GM19328 (cell line): ENCODE measurements around the gene UNC13C.
"Not testable (repeated sequence)": the region's sequence is repeated elsewhere in the genome, so short reads cannot be mapped to it uniquely, and the experiment has no call there.

Experiments used
- ATAC-seq: cut with Tn5 transposase; IDR thresholded peaks from one replicate; pipeline ENCODE4 v1.9.1; 2021; ENCODE audit warnings: mild to moderate bottlenecking, moderate library complexity; ENCODE audit not compliant: unreplicated experiment

Gene UNC13C

GRCh38 chr15:54428596-54428995 is 450.4 kb downstream of the UNC13C start:
- no peak for ATAC-seq

GRCh38 chr15:54450288-54450687 is 472.0 kb downstream of the UNC13C start:
- ATAC-seq, result not testable (repeated sequence)

DNA sequence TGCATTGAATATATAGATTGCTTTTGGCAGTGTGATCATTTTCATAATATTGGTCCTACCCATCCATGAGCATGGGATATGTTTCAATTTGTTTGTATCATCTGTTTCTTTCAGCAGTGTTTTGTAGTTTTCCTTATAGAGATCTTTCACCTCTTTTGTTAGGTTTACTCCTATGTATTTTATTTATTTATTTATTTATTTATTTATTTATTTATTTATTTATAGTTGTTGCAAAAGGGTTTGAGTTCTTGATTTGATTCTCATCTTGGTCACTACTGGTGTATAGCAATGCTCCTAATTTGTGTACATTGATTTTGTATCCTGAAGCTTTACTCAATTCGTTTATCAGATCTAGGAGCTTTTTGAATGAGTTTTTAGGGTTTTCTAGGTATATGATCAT is 478.2 kb downstream of the UNC13C start:
- ATAC-seq, result no peak

DNA sequence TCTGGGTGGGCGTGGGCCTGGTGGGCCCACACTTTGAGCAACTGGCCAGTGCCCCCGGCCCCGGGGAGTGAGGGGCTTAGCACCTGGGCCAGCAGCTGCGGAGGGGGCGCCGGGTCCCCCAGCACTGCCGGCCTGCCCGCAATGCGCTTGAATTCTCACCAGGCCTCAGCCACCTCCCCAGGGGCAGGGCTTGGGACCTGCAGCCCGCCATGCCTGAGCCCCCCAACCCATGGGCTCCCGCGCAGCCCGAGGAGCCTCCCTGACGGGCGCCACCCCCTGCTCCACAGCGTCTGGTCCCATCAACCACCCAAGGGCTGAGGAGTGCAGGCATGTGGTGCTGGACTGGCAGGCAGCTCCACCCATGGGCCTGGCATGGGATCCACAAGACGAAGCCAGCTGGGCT is 484.3 kb downstream of the UNC13C start:
- ATAC-seq, result no peak

- no peak for ATAC-seq
Measured at GRCh38 chr15:54481819-54482218, 503.6 kb downstream of the UNC13C start.

- no peak for ATAC-seq
Measured at GRCh38 chr15:54482251-54482650, 504.0 kb downstream of the UNC13C start.

DNA sequence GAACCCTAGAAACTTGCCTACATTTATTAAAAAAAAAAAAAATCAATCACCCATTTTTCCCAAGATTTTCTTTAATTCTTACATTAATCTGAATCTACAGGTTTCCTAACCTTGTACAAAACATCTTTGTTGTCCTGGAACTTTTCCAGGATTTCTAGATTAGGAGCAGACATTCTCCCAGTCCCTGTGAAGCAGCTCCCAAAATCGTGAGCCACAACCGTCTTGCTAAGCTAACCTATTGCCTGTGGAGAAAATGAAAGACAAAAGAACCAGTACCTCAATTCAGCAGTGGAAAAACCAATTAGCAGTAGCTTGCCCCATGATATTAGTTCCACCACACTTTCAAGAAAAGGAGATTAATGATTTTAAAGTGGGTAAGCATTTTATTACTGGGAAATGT is 522.1 kb downstream of the UNC13C start:
- no peak for ATAC-seq

GRCh38 chr15:54502416-54503075 is 524.3 kb downstream of the UNC13C start:
- no peak for ATAC-seq

DNA sequence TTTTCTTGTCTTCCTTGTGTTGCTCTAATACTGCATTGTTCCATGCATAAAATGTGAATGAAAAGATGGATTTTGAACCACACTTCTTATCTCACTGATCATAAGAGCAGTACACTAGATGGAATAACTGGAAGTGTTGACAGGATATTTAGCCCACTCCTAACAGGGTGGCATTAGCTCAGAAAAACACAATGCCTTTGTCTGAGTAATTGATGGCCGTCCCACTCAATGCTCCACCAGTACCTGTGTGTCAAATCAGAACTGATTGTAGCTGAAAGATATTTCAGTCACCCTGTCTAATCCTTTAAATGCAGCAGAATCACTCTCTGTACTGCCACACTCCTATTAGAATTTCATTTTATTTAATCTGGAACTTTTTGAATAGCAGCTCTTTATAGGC is 526.5 kb downstream of the UNC13C start:
- no peak for ATAC-seq

- ATAC-seq, result no peak
Measured at GRCh38 chr15:54506977-54507524, 528.8 kb downstream of the UNC13C start.

DNA sequence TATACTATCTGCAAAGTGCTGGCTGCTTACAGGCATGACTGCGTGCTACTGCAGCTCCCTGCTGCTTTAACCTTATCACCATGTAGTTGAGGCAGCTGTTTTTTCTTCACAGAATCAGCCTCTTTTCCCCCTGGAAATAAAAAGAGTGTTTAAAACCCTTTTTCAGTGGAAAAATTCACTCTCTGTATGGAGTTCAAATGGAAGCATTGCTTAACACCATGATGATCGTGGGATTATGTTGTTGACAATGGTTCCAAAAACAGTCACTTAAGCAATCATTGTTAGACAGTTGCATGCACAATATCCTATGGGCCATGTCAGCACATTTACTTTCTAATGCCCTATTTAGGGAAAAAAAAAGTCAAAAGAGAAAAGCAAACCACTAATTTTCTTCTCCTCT is 536.4 kb downstream of the UNC13C start:
- ATAC-seq, result no peak

GRCh38 chr15:54515664-54516582 is 537.7 kb downstream of the UNC13C start:
- ATAC-seq, result no peak

GRCh38 chr15:54517366-54517765 is 539.1 kb downstream of the UNC13C start:
- no peak for ATAC-seq

DNA sequence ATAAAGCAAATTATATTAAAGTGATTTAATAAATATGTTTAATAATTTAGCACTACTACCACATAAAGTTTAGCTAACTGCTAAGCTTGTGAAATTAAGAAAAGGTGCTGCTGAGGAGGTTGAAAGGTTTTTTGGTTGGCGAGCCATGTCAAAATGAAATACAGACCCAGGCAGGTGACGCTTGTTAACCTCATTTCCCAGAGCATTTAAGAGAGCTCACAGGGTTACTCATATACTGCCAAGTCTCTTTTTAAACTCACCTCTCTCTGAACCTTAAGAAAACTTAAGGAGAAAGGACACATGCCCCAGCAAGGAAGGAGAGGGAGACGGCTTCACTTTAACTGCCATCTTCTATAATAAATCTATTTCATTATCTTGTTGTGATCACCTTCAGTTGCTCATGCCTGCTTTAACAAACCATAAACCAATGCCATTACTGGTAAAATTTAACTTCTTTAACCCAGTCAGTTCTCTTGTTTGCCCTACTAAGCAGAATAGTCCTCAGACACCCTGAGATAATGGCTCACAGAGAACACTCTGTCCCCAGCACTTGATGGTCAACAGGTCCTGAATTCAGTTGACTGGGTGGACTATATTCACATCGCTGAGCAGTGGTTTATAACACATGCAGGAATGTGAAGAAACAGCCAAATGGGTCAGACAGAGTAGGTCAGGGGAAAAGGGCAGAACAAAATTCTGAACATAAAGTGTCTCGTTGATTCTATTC is 540.1 kb downstream of the UNC13C start:
- ATAC-seq, result no peak

DNA sequence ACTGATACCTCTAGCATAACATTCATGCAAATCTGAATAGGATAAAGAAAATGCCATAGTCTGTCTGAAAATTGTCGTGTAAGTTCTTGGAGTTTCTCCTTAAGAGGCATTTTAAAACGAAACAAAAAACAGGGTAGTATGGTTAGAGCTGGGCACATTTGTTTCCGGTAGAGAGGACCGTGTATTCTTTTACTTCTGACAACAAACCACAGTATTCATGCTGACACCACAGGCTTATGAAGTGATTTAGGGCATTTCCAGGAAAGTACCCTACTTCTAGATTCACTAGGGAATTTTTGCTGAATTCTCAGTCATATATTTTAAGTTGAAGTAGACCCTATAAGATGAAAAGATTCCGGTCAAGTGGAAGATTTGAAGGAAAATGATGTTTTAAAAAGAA is 541.3 kb downstream of the UNC13C start:
- ATAC-seq, result no peak

DNA sequence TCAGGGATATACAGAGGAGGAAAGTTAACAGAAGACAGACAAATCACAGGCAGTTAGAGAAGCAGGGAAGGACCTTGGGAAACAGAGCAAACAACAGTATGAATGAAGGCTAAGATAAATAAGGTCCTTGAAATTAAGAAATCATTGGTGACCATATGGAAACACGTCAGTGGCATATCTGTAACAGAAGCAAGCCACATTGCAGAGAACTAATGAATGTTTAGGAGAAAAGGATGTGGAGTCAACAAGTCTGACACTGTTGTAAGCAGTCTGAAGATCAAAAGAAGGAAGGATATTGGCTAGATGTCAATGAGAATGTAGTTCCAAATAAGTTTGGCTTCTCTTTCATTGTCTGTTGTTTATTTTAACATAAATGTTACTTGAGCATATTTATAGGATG is 542.4 kb downstream of the UNC13C start:
- no peak for ATAC-seq

DNA sequence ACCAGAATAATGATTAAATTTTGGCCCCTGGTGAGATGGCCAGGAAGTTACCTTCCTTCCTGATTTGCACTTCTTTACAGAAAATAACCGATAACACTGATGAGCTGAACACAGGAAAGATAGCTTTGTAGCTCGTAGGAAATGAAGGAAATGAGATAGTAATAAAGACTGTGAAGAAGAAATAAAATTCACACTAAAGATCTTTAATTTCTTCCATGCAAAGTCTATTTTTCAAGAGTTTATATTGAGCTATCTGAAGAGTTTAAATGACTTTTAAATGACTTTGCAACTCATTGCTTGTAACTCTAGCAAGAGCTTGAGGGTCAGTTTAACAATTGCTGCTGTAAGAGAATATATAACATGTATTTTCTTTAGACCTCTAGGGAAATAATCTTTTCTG is 543.0 kb downstream of the UNC13C start:
- no peak for ATAC-seq

GRCh38 chr15:54528021-54528420 is 549.8 kb downstream of the UNC13C start:
- ATAC-seq, result no peak

DNA sequence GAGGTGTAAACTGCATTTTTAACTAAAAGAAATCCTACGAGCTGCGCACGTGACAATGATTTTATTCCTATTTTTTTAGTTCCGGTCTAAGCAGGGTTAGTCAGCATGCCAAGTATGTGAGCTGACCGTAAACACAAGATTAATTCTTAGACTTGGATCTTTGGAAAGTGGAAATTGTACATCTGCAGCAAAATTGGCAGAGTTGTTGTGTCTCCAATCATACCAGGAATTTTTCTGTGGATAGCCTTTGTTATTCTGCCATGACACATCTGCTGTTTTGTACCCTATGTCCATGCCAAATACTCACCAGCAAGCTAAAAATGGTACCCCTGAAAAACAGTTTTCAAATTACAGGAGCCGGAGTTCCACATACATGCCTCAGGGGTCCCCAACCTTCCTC is 562.5 kb downstream of the UNC13C start:
- ATAC-seq, result no peak

DNA sequence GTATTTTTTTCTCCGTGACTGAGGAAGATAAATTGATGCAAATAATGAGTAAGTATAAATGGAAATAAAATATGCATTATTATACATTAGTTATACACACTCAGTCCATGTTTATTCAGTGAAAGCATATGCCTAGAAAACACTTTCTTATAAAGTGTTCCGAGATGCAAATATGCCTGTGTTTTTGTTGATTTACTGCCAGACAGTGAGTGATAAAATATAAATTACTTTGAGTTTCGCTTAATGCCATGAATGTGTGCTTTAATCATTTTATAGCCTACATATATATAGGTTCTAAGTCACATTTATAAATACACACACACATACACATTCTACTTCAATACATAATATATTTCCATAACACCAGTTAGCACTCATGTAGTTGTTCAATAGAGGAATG is 569.2 kb downstream of the UNC13C start:
- no peak for ATAC-seq

GRCh38 chr15:54550954-54551353 is 572.7 kb downstream of the UNC13C start:
- no peak for ATAC-seq
